Measurements from ENCODE around the gene HINT2.

- TF ChIP-seq, protein P1, sequence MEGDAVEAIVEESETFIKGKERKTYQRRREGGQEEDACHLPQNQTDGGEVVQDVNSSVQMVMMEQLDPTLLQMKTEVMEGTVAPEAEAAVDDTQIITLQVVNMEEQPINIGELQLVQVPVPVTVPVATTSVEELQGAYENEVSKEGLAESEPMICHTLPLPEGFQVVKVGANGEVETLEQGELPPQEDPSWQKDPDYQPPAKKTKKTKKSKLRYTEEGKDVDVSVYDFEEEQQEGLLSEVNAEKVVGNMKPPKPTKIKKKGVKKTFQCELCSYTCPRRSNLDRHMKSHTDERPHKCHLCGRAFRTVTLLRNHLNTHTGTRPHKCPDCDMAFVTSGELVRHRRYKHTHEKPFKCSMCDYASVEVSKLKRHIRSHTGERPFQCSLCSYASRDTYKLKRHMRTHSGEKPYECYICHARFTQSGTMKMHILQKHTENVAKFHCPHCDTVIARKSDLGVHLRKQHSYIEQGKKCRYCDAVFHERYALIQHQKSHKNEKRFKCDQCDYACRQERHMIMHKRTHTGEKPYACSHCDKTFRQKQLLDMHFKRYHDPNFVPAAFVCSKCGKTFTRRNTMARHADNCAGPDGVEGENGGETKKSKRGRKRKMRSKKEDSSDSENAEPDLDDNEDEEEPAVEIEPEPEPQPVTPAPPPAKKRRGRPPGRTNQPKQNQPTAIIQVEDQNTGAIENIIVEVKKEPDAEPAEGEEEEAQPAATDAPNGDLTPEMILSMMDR (IDR thresholded peaks at IDR 0.05), result no peak
- TF ChIP-seq POLR2AphosphoS5 (IDR thresholded peaks at IDR 0.05; ENCODE audit: insufficient read depth in 1 of 2, low read depth in 1 of 2), result no peak
These were observed 33.1 kb upstream of the HINT2 start for GRCh38 chr9:35847792-35848572.
